Right cardiac atrium (tissue), 5 donors: ENCODE results near the gene DPYD. TPM values are rescaled to one million over a fixed set of nuclear protein-coding genes. Genes with fewer than 3 reads are reported as not detected.

ENCODE experiments used
- ATAC-seq, 2 donors: fragments of 200-7000 bp; cut with Tn5 transposase; one replicate each; pipeline versions ENCODE4 v1.8.0 to v1.9.1; 2020; ENCODE audit warnings: moderate library complexity in 2 of 2, mild to moderate bottlenecking in 1 of 2
- DNase-seq, 3 donors: peaks; one replicate each; pipeline ENCODE4 v3.0.0-alpha.2; 2020
- H3K27ac ChIP-seq: one replicate; pipeline ENCODE4 v1.5.1; 2013; ENCODE audit warnings: mild to moderate bottlenecking, low read length, control low read depth, moderate library complexity
- H3K27me3 ChIP-seq: one replicate; pipeline ENCODE4 v1.6.1; 2013; ENCODE audit not compliant: control insufficient read depth, insufficient read depth
- H3K4me1 ChIP-seq: one replicate; pipeline ENCODE4 v1.6.1; 2013; ENCODE audit warnings: low read length; ENCODE audit not compliant: control insufficient read depth, insufficient read depth
- H3K4me3 ChIP-seq: one replicate; pipeline ENCODE4 v1.5.1; 2013; ENCODE audit warnings: low read length, control low read depth
- H3K9me3 ChIP-seq: one replicate; pipeline ENCODE4 v1.6.1; 2013; ENCODE audit warnings: low read length; ENCODE audit not compliant: control insufficient read depth
- WGBS: extraction: QIAGEN DNeasy Blood & Tissue Kit; methylation state at CpG from one replicate; pipeline ENCODE4 v1.1.7; 2013; 5-methylcytosine and 5-hydroxymethylcytosine counted together
- intact Hi-C, 4 donors: fragments of 100-400 bp; cut with DNase I; formaldehyde crosslinking; loops; one replicate each; pipeline versions ENCODE4 v1.11.0 to v1.14.0; 2022 to 2023
- polyA plus RNA-seq: library from polyadenylated mRNA; stranded (reverse); fragments of 200-250 nt; gene quantifications from one replicate; pipeline ENCODE4 v1.2.3, GENCODE V29; 2013
- total RNA-seq, 4 donors: library from RNA; stranded (reverse); fragmentation: NEBNext Ultra II Directional; extraction: Animal tissue kit (Norgen Biotek cat#: 25700); gene quantifications; one replicate each; pipeline ENCODE4 v1.2.1, GENCODE V29; 2021
- donor health status: healthy with polysubstance abuse.
- donor health status: DM: no; HTN: yes; CAD: no.
- donor health status: DM: no; HTN: no; CAD: no.
- donor health status: DM: no; HTN: yes; CAD: no; lungs with severe emphysema.
- donor health status: DM: yes; HTN: yes; CAD: no.

Gene DPYD
- total and polyA plus RNA-seq, 5 donors, result 5.2 to 15.7 (median 15.4) TPM

DNA sequence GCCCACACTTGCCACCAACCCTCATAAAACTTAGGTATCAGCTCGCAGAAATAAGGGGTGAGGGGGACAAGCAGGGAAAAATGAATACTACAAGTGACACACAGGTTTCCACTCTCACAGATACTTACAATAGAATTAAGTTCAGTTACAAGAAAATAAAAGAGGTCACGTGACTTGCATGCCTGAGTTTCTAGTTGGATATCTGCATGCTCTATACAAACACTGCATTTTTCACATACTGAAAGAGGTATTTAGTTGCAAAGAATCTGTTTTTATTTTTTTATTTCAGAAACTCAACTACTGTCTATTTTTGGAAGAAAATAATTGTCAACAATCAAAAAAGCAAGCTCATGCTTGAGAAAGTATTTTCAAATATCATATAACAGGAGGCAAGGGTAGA, 43.5 kb downstream of the DPYD start:
- ATAC-seq (no peak), DNase-seq (no peak)
- Histone ChIP-seq H3K9me3 (no peaks in the 10 kb centered on the region), H3K27ac (no peak overlapping the region), H3K4me1 (no peaks in the 10 kb centered on the region), H3K27me3 (no peaks in the 10 kb centered on the region), H3K4me3 (no peak overlapping the region)
- intact Hi-C loops, result no loop called here
- WGBS, result 90% methylated on average over 2 of the region's 2 CpGs

DNA sequence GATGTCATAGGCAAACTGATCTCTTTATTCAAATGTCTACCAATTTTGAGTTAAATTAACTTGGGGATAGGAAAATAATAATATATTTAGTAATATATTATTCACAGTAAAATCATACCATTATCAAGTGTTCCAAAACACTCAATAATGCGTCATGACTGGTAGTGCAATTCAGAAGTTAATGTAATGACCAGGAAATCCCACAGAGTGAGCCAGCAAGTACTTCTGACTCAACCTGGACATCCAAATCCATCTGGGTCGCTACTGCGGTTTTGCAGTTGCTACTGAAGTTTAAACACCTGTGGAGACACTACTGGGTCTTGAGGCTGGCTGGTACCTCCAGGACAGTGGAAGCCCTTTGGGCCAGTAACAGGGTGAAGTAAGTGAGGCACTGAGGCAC, 44.8 kb downstream of the DPYD start:
- ATAC-seq (no peak), DNase-seq (no peak)
- Histone ChIP-seq H3K4me1 (no peaks in the 10 kb centered on the region), H3K9me3 (no peaks in the 10 kb centered on the region), H3K4me3 (no peak overlapping the region), H3K27me3 (no peaks in the 10 kb centered on the region), H3K27ac (no peak overlapping the region)
- 92% methylated on average over 3 of the region's 3 CpGs for WGBS
- intact Hi-C loops, result no loop called here

DNA sequence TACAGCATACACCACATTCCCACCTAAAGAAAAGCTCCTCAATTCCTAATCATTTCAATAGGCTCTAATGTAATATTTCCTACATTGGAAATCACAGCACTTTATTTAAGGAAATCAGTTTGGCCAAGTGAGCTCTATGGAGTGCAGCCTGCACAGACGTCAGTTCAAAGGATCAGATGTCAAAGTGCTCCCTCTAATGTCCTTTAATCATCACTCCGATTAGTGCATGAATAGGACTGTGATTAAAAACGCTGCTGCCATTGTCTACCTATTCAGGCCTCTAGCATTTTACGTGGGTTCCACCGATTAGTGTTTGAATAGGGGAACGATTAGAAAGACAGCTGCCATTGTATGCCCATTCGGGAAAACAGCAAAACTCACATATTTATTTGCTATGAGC, 50.2 kb downstream of the DPYD start:
- intact Hi-C loops, result no loop called here
- 66% methylated on average over 7 of the region's 7 CpGs for WGBS
- no peaks in the 10 kb centered on the region for H3K27me3 ChIP-seq
- H3K4me3 ChIP-seq, result no peak overlapping the region
- no peak overlapping the region for H3K27ac ChIP-seq
- no peaks in the 10 kb centered on the region for H3K4me1 ChIP-seq
- DNase-seq (no peak), ATAC-seq (no peak)
- H3K9me3 ChIP-seq, result no peaks in the 10 kb centered on the region

DNA sequence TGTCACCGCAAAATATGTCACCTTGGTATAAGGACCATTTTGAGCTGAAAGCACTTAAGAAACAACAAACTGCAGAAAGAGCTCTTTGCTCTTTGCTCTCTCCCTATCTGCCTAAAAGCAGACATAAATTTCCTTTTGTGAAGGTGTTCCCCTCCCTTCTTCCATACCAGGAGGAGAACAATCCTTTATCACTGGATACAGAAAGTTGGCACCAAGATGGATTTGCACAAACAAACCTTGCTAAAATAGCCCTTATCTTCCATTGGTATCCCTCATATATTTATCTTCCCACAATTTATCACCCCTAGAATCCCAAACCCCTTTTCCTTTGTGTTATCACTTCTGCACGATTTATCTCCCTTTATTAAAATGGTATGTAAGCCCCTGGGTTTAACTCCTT, 51.4 kb downstream of the DPYD start:
- intact Hi-C loops, result no loop called here

DNA sequence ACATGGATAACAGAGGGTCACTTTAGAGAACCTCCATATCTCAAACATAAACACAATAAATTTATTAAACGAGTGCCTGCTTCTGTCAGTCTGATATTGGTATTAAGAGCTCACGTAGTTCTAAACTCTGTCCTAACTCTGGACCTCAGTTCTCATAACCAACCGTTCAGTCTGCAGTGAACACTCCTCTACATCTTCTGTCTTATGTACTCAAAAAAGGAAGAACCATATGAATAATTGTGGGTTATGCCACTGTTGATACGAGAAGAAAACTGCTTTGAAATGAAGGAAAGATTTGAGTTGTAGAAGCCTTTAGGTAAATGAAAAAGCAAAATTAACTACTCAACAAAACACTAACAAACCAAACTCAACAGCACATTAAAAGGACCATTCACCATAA, 53.7 kb downstream of the DPYD start:
- intact Hi-C loops, result no loop called here
- 95% methylated on average over 4 of the region's 4 CpGs for WGBS

More for the DNA sequence above, 51.4 kb downstream of the DPYD start:
- H3K27ac ChIP-seq, result no peak overlapping the region
- ATAC-seq, result no peak
- no peaks in the 10 kb centered on the region for H3K4me1 ChIP-seq
- WGBS, result 62% methylated on average over 2 of the region's 2 CpGs
- no peaks in the 10 kb centered on the region for H3K9me3 ChIP-seq
- H3K27me3 ChIP-seq, result no peaks in the 10 kb centered on the region
- DNase-seq, result no peak
- no peak overlapping the region for H3K4me3 ChIP-seq

DNA sequence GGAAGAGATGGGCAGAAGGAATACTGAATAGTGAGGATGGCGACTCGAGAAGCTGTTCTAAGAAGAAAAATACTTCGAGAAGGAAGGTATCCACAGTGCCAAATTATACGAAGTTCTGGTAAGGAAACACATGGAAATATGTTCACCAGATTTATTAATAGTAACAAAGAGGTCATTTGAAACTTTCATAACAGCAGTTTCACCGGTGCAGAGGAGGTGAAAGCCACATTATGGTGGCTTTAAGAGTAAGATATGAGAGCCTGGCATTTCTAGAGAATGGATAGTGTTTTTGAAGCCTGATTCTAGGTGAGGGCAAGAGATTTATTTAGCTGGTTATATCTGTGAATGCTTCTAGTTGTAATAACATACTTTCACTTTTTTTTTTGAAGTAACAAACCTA, 56.2 kb downstream of the DPYD start:
- ATAC-seq (no peak), DNase-seq (no peak)
- 66% methylated on average over 5 of the region's 5 CpGs for WGBS
- Histone ChIP-seq H3K9me3 (no peaks in the 10 kb centered on the region), H3K4me3 (no peak overlapping the region), H3K27ac (no peak overlapping the region), H3K4me1 (no peaks in the 10 kb centered on the region), H3K27me3 (no peaks in the 10 kb centered on the region)
- intact Hi-C loops, result no loop called here

More for the DNA sequence above, 53.7 kb downstream of the DPYD start:
- ATAC-seq (no peak), DNase-seq (no peak)
- Histone ChIP-seq H3K4me3 (no peak overlapping the region), H3K27me3 (no peaks in the 10 kb centered on the region), H3K27ac (no peak overlapping the region), H3K4me1 (no peaks in the 10 kb centered on the region), H3K9me3 (no peaks in the 10 kb centered on the region)

DNA sequence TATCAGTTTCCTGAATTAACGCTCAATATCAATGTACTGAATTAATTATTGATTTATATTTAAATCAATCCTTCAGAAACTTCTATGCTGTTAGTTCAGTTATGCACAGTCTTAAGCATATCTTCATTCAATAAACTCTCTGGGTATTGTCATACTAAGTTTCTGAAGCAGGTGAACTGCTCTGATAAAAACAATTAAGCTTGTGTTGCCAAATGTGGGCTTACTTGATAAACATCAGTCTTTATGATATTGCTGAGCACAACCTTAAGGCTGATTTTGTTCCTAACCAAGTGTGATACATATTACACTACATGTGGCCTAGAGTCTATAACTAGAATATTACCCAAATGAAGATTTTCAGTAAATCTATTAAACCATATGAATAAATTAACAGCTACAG, 67.6 kb downstream of the DPYD start:
- Histone ChIP-seq H3K4me1 (no peaks in the 10 kb centered on the region), H3K27me3 (no peaks in the 10 kb centered on the region), H3K9me3 (no peaks in the 10 kb centered on the region), H3K27ac (no peak overlapping the region), H3K4me3 (no peak overlapping the region)
- ATAC-seq (no peak), DNase-seq (no peak)
- WGBS, result 97% methylated on average over 1 of the region's 1 CpG
- intact Hi-C loops, result no loop called here

DNA sequence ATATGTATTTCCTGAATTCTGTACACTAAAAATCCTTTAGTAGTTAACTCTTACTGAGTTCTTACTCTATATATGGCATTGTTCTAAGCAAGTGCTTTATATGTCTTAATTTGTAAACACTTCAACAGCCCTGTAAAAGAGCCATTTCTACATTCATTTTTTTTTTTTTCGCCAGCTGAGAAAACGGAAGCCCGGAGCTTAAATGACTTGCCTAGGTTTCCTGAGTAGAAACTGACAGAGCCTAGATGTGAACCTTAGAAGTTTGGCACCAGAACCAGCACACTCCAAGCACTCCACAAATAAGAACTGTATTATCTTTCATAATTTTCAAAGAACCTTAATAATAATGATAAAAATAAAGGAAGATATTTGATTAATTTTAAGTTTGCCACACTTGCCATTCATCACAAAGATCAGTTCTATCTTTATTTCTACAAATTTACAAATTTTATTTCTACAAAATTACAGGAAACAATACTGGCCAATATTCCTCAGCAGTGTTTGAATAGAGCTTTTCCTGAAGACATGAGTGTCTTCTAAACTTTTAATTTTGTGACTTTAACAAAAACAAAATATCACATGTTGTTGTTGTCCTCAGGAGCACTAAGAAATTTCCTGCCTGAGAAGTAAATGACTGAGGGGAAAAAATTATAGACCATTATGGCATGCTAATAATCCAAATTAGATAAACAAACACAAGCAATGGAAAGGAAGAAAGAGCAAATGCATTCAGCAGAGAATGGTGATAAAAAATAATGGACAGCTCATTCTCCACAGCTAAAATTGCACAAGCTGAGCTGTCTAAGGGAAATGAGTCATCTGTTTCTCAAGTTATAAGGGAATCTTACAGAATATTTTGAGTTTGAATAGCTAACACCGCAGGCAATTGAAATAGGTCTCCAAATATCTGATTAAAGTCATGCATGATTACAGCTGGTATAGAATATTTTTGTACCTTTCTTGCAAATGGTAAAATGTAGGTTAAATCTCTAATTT, 71.2 kb downstream of the DPYD start:
- H3K4me3 ChIP-seq, result no peak overlapping the region
- no peak overlapping the region for H3K27ac ChIP-seq

DNA sequence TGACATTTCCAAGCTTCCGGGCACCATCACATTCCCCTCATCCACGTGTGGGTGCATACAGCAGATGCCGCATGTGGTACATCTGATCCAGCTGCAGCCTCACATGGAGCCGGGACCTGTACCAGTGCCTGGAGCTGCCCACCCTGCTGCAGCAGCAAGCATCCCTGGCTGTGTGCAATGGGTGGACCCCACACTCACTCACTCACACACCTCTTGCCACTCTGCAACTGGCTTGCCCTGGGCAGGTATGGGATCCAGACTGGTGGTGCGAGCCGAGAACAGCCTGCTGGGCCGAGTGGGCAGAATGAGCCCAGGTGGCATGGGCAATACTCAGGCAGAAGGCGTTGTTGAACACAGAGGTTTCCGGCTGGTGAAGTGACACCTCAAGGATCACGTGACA, 75.0 kb downstream of the DPYD start:
- Histone ChIP-seq H3K4me1 (no peaks in the 10 kb centered on the region), H3K9me3 (peaks cover 3% of the 10 kb centered on the region), H3K27ac (no peak overlapping the region), H3K27me3 (no peaks in the 10 kb centered on the region), H3K4me3 (no peak overlapping the region)
- peak in 2 of 3 donors; percentile 9 to 37 for DNase-seq
- 98% methylated on average over 10 of the region's 10 CpGs for WGBS
- intact Hi-C loops, result no loop called here
- ATAC-seq, result no peak

More for the DNA sequence above, 71.2 kb downstream of the DPYD start:
- WGBS, result 42% methylated on average over 4 of the region's 4 CpGs
- intact Hi-C loops, result no loop called here
- ATAC-seq (peak; percentile 72 to 75), DNase-seq (no peak)
- peaks cover 3% of the 10 kb centered on the region for H3K9me3 ChIP-seq
- no peaks in the 10 kb centered on the region for H3K27me3 ChIP-seq
- H3K4me1 ChIP-seq, result no peaks in the 10 kb centered on the region

DNA sequence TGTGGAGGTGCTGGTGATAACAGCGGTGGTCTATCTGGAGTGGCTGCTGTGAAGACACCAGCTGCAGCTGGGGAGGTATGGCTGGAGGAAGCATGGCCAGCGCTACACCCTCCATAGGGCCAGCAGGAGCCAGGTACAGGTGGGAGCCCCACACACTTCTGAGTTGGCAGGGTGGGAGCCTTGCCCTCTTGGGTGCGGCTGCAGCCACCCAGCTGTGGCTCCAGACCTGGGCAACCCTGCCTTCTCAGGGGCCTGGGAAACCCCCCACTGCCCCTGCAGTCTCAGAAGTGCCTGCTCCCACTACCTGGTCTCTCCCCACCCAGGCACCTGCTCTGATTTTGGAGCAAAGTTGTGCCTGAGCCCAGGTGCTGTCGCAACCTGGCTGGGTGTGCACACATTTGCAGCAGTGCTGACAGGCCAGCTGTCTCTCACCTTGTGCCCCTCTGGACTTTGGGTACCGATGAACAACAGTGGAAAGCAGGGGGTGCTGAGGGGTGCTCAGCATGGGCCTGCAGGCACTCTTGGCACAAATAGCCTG, 76.2 kb downstream of the DPYD start:
- Histone ChIP-seq H3K9me3 (peaks cover 3% of the 10 kb centered on the region), H3K27ac (no peak overlapping the region), H3K4me1 (no peaks in the 10 kb centered on the region), H3K4me3 (no peak overlapping the region), H3K27me3 (no peaks in the 10 kb centered on the region)
- intact Hi-C loops, result no loop called here
- over 99% methylated on average over 5 of the region's 5 CpGs for WGBS
- peak in 1 of 3 donors; percentile 14 for DNase-seq
- ATAC-seq, result no peak

DNA sequence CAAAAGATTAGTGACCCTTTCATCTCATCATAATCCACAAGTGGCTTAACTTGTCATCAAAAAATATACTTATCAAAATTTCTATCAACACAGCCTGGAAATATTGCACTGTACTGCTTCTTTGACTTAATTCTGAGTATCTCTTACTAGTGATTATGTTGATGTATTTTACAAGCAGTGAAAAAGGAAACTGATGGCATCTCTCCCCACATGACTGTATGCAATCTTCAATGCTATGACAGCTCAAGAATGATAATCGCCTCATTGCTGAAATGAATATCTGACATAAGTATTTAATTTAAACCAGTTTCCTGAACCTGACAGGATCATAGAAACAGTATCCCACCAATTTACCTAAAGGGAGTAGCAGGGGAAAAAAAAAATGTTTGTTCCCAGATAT, 79.5 kb downstream of the DPYD start:
- no peaks in the 10 kb centered on the region for H3K27me3 ChIP-seq
- DNase-seq (no peak), ATAC-seq (no peak)
- intact Hi-C loops, result no loop called here
- no peaks in the 10 kb centered on the region for H3K4me1 ChIP-seq
- peaks cover 3% of the 10 kb centered on the region for H3K9me3 ChIP-seq
- H3K27ac ChIP-seq, result no peak overlapping the region
- 91% methylated on average over 1 of the region's 1 CpG for WGBS
- H3K4me3 ChIP-seq, result no peak overlapping the region
